Left colon (tissue), 2 donors: ENCODE results near the gene TOP3A. TPM values are rescaled to one million over a fixed set of nuclear protein-coding genes. Genes with fewer than 3 reads are reported as not detected.
A peak's percentile ranks its signal among the peaks of the same experiment; 100 is the strongest.

ENCODE experiments used
- ATAC-seq: fragments of 200-7000 bp; cut with Tn5 transposase; one replicate; pipeline ENCODE4 v1.9.1; 2020; ENCODE audit warnings: mild to moderate bottlenecking, moderate library complexity
- DNase-seq, 2 donors: peaks; one replicate each; pipeline ENCODE4 v3.0.0-alpha.2; 2020
- intact Hi-C, 2 donors: fragments of 100-400 bp; cut with DNase I in 1 of 2; cut with micrococcal nuclease in 1 of 2; formaldehyde crosslinking; loops; one replicate each; pipeline versions ENCODE4 v1.11.2 to v1.14.0; 2022; cut with DNase I, micrococcal nuclease
- total RNA-seq, 2 donors: library from RNA; stranded (reverse); fragmentation: NEBNext Ultra II Directional; extraction: Animal tissue kit (Norgen Biotek cat#: 25700); gene quantifications; one replicate each; pipeline ENCODE4 v1.2.1, GENCODE V29; 2021
- donor health status: DM: no; HTN: no; CAD: no.
- donor health status: DM: yes; HTN: yes; CAD: no.

TOP3A gene
- total RNA-seq, 2 donors from 2014 or later: 22.0 to 23.3 TPM

GRCh38 chr17:18291718-18292540, 22.9 kb downstream of the TOP3A start:
- ATAC-seq: no peak

GRCh38 chr17:18285296-18285695, 29.5 kb downstream of the TOP3A start:
- no peak for ATAC-seq
- intact Hi-C loops: no loop called here
- no peak for DNase-seq

More at GRCh38 chr17:18291718-18292540, 22.9 kb downstream of the TOP3A start:
- no peak for DNase-seq
- intact Hi-C loops: no loop called here

- DNase-seq (no peak), ATAC-seq (no peak)
- intact Hi-C loops: no loop called here
These were observed 33.0 kb downstream of the TOP3A start for GRCh38 chr17:18281788-18282187.

GRCh38 chr17:18280766-18281371, 33.9 kb downstream of the TOP3A start:
- no peak for ATAC-seq
- intact Hi-C loops: no loop called here
- no peak for DNase-seq

- DNase-seq (no peak), ATAC-seq (no peak)
- intact Hi-C loops: no loop called here
These were observed 34.5 kb downstream of the TOP3A start for GRCh38 chr17:18280249-18280648.

- intact Hi-C loops: no loop called here
- ATAC-seq (no peak), DNase-seq (no peak)
These were observed 35.9 kb downstream of the TOP3A start for GRCh38 chr17:18278867-18279266.

- no peak for ATAC-seq
- DNase-seq: no peak
- intact Hi-C loops: no loop called here
These were observed 37.7 kb downstream of the TOP3A start for GRCh38 chr17:18277076-18277475.

GRCh38 chr17:18270046-18270931, 44.5 kb downstream of the TOP3A start:
- no peak for ATAC-seq
- intact Hi-C loops: no loop called here
- DNase-seq: no peak

GRCh38 chr17:18267927-18268711, 46.7 kb downstream of the TOP3A start:
- ATAC-seq (peak; percentile 25), DNase-seq (no peak)
- intact Hi-C loops: no loop called here

GRCh38 chr17:18267366-18267765, 47.4 kb downstream of the TOP3A start:
- intact Hi-C loops: no loop called here
- DNase-seq: no peak

GRCh38 chr17:18263885-18264682, 50.7 kb downstream of the TOP3A start:
- no peak for ATAC-seq
- intact Hi-C loops: no loop called here
- DNase-seq: no peak

More at GRCh38 chr17:18267366-18267765, 47.4 kb downstream of the TOP3A start:
- ATAC-seq: no peak

- ATAC-seq: no peak
- intact Hi-C loops: no loop called here
These were observed 52.2 kb downstream of the TOP3A start for GRCh38 chr17:18262641-18263040.

GRCh38 chr17:18262111-18262510, 52.7 kb downstream of the TOP3A start:
- ATAC-seq: no peak
- intact Hi-C loops: no loop called here
- DNase-seq: no peak

More at GRCh38 chr17:18262641-18263040, 52.2 kb downstream of the TOP3A start:
- DNase-seq: no peak

GRCh38 chr17:18261659-18262058, 53.1 kb downstream of the TOP3A start:
- DNase-seq (no peak), ATAC-seq (no peak)

GRCh38 chr17:18261146-18261515, 53.7 kb downstream of the TOP3A start:
- ATAC-seq (peak; percentile 38), DNase-seq (peak; percentile 59 to 71)
- intact Hi-C loops: no loop called here

More at GRCh38 chr17:18261659-18262058, 53.1 kb downstream of the TOP3A start:
- intact Hi-C loops: no loop called here

- intact Hi-C loops: no loop called here
- ATAC-seq: peak; percentile 80
- peak; percentile 96 for DNase-seq
These were observed 54.3 kb downstream of the TOP3A start, which contains the start of gene MIEF2 for GRCh38 chr17:18260332-18261145. TSS of gene MIEF2 (plus strand) at chr17:18260662. CDS start at chr17:18262721, 2,059 bp downstream.
